C4-2B (cell line): Measurements from ENCODE around the gene FAM180B.
A peak's percentile ranks its signal among the peaks of the same experiment; 100 is the strongest.
"Not testable (repeated sequence)": the region's sequence is repeated elsewhere in the genome, so short reads cannot be mapped to it uniquely, and the experiment has no call there.

ENCODE experiments used
- H3K27ac ChIP-seq: fragments of 450-650 bp; 2 replicates; pipeline ENCODE4 v1.5.1; 2017
- ZFX ChIP-seq: fragments of 450-650 bp; IDR thresholded peaks from 2 replicates; pipeline ENCODE4 v1.6.1; 2017
- TF ChIP-seq, protein P1 (sequence below): fragments of 450-650 bp; conservative IDR thresholded peaks from 2 replicates; pipeline ENCODE4 v1.5.1; 2017; ENCODE audit warnings: mild to moderate bottlenecking

The FAM180B gene

DNA sequence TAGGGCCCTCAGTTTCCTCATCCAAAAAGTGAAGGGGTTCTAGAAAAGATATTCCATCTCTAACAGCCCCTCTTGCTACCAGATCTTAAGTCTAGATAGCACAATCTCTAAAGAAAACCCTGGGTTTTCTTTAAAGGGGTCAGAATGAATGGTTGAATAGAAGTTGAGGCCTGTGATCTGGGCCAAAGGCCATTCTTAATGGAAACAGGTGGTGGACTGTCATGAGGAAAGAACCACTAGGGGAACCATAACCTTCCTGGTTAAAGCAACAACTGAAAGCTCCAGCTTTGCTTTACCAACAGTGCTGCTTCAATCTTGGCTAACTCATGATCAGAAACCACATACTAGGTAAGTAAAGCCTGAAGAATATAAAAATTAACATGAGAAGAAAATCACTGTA, 35.4 kb upstream of the FAM180B start:
- H3K27ac ChIP-seq, result no peak overlapping the region
- TF ChIP-seq, protein P1, sequence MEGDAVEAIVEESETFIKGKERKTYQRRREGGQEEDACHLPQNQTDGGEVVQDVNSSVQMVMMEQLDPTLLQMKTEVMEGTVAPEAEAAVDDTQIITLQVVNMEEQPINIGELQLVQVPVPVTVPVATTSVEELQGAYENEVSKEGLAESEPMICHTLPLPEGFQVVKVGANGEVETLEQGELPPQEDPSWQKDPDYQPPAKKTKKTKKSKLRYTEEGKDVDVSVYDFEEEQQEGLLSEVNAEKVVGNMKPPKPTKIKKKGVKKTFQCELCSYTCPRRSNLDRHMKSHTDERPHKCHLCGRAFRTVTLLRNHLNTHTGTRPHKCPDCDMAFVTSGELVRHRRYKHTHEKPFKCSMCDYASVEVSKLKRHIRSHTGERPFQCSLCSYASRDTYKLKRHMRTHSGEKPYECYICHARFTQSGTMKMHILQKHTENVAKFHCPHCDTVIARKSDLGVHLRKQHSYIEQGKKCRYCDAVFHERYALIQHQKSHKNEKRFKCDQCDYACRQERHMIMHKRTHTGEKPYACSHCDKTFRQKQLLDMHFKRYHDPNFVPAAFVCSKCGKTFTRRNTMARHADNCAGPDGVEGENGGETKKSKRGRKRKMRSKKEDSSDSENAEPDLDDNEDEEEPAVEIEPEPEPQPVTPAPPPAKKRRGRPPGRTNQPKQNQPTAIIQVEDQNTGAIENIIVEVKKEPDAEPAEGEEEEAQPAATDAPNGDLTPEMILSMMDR, result no peak; the same call in 1 of the 2 replicates
- TF ChIP-seq ZFX, result no peak

DNA sequence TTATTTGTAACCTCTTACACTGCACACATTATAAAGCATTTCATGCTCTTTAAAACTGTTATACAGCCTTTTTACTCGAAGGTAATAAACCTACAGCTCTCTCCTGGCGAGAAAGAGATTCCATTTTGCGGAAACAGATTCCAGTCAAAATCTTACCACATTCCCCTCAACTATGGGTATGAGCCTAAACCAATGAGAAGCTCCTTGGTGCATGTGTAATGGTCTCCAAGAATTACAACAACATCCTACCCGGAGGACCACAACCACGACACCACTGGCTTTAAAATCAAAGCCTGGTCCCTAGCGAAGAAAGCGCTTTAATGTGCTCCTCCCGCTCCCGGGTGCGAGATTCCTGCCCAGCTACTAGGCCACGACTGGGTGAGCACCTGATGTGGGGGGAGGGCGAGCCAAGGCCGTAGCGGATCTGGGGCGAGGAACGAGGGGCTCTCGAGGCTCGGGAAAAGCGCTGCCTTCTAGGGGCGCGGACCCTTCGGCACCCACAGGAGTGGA, 34.4 kb upstream of the FAM180B start:
- TF ChIP-seq, protein P1, result no peak
- TF ChIP-seq ZFX, result no peak

DNA sequence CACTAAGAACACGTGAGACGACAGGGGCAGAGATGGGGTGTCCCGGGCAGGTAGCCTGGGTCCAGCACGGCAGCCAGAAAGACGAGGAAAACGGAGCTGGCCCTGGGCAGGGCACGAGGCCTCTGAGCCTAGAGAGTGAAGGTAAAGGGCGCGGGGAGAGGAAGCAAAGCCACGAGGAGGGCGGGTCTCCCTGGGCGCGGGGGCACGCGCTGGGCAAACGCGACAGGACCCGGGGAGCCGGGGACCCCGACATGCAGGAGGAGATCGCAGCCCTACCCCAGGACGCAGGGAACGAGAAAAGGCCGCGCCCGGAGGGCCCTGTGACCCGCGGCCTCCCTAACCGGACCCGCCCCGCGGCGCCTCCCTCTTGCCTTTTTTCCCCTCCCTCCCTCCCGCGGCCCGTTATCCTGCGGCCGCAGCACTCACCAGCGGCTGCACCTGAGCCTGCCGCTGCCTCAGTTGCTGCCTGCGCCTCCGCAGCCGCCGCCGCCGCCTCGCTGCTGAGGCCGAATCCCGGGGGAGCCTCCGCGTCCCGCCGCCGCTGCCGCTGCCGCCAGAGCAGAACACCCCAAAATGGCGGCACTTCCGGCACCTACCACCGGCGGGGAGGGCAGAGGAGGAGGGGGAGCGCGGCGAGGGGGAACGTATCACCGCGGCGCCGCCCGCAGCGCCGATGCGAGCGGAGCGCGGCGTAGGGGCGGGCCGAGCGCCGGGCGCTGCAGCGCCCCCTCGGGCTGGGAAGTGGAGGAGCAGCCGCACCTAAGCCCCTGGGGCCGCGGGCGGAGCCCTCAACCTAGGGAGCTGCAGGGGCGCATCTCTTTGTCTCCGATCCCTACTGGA, 33.7 kb upstream of the FAM180B start, which contains the start of gene CELF1:
TSS of gene CELF1 (minus strand) at position 567 of the 840 bp plus-strand sequence. CDS start 53,609 bp downstream, outside the sequence.
- peak within 1 kb of the TSS; percentile 93 for H3K27ac ChIP-seq
- TF ChIP-seq, protein P1, result peak; percentile 99
- peak; percentile 88 for TF ChIP-seq ZFX

More for the DNA sequence above, 34.4 kb upstream of the FAM180B start:
- H3K27ac ChIP-seq, result peak overlapping the region; percentile 93

DNA sequence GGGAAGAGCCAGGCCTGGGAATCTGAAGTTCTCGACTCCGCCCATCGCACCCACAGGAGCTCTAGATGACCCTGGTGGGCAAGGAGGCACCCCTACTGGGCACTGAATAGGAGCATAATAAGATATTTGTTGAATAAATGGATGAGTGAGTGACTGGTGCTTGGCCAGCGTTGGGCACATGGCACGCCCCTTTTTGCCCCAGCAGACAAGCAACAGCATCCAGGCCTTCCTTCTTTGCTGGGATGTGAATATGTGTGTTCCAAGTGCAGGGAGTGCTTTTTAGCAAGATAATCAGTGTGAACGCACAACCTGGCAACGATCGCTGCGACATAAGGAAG, 33.1 kb upstream of the FAM180B start:
- H3K27ac ChIP-seq, result peak overlapping the region; percentile 93
- no peak for TF ChIP-seq ZFX
- TF ChIP-seq, protein P1, result no peak; the same call in none of the 2 replicates

DNA sequence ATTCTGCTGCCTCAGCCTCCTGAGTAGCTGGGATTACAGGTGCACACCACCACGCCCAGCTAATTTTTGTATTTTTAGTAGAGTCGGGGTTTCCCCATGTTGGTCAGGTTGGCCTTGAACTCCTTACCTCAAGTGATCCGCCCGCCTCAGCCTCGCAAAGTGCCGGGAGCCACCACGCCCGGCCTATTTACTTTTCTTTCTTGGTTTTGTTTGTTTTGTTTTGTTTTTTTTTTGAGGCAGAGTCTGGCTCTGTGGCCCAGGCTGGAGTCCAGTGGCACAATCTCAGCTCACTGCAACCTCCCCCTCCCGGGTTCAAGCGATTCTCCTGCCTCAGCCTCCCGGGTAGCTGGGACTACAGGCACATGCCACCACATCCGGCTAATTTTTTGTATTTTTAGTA, 29.5 kb upstream of the FAM180B start:
- not testable (repeated sequence) for H3K27ac ChIP-seq

DNA sequence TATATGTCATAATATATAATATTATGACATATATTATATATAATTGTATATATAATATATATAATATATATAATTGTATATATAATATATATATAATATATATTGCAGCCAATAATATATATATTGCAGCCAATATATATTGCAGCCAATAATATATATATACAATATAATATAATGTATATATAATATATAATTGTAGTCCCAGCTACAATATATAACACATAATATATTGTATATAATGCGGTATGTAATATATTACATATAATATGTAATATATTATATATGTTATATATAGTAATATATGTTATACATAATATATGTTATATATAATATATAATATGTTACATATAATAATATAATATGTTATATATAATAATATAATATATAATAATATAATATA, 27.8 kb upstream of the FAM180B start:
- no peak overlapping the region for H3K27ac ChIP-seq
- TF ChIP-seq, protein P1, result no peak

DNA sequence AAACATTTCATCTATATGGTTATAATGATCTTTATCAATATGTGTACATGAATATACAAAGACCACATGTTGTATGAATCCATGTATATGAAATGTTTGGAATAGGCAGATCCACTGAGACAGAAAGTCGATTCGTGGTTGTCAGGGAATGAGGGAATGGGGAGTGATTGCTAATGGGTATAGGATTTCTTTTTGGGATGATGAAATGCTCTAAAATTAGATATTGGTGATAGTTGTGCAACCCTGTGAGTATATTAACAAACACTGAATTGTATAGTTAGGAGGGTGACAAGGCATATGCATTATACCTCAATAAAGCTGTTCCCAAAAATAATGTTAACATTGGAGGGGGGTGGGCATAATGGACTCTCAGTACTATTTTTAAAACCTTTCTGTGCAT, 26.1 kb upstream of the FAM180B start:
- TF ChIP-seq, protein P1, result no peak
- TF ChIP-seq ZFX, result no peak
- no peak overlapping the region for H3K27ac ChIP-seq

DNA sequence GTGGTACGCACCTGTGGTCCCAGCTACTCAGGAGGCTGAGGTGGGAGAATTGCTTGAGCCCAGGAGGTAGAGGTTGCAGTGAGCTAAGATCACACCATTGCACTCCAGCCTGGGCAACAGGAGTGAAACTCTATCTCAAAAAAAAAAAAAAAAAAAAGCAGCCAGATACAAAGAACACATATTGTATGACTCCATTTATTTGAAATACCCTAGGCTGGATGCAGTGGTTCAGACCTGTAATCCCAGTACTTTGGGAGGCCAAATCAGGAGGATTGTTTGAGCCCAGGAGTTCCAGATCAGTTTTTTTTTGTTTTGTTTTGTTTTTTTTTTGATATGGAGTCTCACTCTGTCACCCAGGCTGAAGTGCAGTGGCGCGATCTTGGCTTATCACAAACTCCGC, 24.1 kb upstream of the FAM180B start:
- H3K27ac ChIP-seq, result not testable (repeated sequence)

DNA sequence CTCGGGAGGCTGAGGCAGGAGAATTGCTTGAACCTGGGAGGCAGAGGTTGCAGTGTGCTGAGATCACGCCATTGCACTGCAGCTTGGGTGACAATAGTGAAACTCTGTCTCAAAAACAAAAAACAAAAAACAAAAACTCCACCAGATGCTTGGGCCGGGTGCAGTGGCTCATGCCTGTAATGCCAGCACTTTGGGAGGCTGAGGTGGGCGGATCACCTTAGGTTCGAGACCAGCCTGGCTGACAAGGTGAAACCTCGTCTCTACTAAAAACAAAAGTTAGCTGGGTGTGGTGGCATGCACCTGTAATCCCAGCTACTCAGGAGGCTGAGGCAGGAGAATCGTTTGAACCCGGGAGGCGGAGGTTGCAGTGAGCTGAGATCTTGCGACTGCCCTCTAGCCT, 22.1 kb upstream of the FAM180B start:
- not testable (repeated sequence) for H3K27ac ChIP-seq
